ENCODE results near the gene SLC35A2. TPM values are rescaled to one million over a fixed set of nuclear protein-coding genes. Genes with fewer than 3 reads are reported as not detected.

Gene SLC35A2
- 10 to 100 TPM; 34.8 to 50.7 TPM for total RNA-seq
- 21.0 to 40.1 reads per million in 2 donors for total RNA-seq

DNA sequence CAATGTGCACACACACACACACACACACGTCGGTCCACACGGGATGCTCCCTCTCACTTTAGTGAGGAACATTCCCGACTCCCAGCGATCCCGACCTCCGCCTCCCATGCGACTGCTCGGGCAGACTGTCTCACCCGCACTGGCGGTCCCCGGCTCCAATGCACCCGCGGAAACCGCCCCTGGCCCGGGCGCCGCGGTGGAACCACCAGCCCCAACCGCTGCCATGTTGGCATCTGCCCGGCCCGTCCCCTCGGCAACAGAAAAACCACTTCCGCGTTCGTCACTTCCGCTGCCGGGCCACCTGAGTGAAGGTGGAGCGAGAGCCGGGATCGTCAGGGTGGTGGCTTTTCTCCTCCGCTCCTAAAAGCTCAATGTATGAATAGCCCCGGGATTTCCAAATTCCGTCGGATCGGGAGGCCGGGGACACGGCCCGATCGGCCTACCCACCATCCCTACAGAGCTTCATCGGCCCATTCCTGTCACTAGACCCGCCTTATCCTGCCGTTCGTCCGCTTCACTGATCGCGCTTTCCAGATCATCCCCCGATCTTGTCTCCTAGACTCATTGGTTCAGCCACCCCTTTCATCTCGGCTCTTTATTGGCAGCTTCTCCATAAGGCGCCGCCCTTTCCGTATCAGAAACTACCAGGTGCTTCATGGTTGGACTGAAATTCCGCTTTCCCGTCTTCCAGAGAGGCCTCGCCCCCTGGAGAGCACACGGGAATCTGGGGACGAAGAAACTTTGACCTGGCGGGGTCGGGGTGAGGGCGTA, at the start of gene SLC35A2:
TSS of gene SLC35A2 (minus strand) at position 235 of the 771 bp plus-strand sequence. CDS start at position 225, 10 bp downstream.
- Mint-ChIP-seq H3K27me3 (no peaks in the 10 kb centered on the region), H3K4me3 (peak within 1 kb of the TSS; percentile 91), H3K4me1 (peaks cover 36% of the 10 kb centered on the region), H3K36me3 (ENCODE audit: low read depth) (peaks cover 2% of the 10 kb centered on the region), H3K27ac (peak within 1 kb of the TSS; percentile 97)
- H3K9me3 ChIP-seq (ENCODE audit: control insufficient read depth, low read length, poor library complexity, severe bottlenecking), result no peaks in the 10 kb centered on the region
- peak; percentile 73 to 80 (median 77) for DNase-seq
- peak; percentile 74 for ATAC-seq

DNA sequence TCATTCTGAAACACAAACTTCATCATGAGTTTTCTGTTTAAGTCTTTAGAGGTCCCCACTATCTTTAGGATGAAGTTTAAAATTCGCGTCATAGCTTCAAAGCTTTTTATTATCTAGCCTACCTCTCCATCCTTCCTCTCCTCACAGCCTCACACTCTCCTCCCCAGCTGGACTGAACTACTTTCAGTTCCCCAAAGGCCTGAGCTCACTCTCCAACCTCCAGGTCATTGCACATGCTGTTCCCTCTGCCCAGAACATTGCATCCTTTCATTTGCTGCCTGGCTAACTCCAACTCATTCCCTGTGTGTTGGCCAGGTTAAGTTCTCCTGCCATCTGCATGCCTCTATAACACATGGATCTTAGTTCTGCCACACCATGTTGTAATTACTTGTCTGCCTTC, 48.8 kb upstream of the SLC35A2 start:
- H3K27me3 Mint-ChIP-seq, result no peaks in the 10 kb centered on the region
- H3K36me3 Mint-ChIP-seq (ENCODE audit: low read depth), result no peaks in the 10 kb centered on the region
- DNase-seq (no peak), ATAC-seq (no peak)
- peaks cover 15% of the 10 kb centered on the region for H3K4me1 Mint-ChIP-seq
- no peak overlapping the region for H3K4me3 Mint-ChIP-seq
- H3K9me3 ChIP-seq (ENCODE audit: control insufficient read depth, low read length, poor library complexity, severe bottlenecking), result no peaks in the 10 kb centered on the region
- H3K27ac Mint-ChIP-seq, result no peak overlapping the region

DNA sequence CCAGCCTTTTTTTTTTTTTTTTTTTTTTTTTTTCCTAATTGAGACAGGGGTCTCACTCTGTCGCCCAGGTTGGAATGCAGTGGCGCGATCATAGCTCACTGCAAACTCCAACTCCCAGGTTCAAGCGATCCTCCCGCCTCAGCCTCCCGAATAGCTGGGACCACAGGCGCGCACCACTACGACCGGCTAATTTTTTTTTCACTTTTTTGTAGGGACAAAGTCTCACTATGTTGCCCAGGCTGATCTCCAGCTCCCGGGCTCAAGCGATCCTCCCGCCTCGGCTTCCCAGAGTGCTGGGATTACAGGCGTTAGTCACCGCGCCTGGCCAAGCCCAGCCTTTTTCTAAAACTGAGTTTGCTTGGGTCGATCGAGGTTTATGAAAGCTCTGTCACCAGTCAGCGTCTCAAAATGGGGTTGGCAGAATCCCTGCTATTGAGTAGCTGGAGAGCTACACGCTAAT, 47.2 kb upstream of the SLC35A2 start:
- no peaks in the 10 kb centered on the region for H3K36me3 Mint-ChIP-seq (ENCODE audit: low read depth)
- peak overlapping the region; percentile 91 for H3K4me3 Mint-ChIP-seq
- H3K4me1 Mint-ChIP-seq, result peaks cover 21% of the 10 kb centered on the region
- H3K9me3 ChIP-seq (ENCODE audit: control insufficient read depth, low read length, poor library complexity, severe bottlenecking), result no peaks in the 10 kb centered on the region
- H3K27ac Mint-ChIP-seq, result peak overlapping the region; percentile 96
- ATAC-seq (no peak), DNase-seq (no peak)
- H3K27me3 Mint-ChIP-seq, result no peaks in the 10 kb centered on the region

DNA sequence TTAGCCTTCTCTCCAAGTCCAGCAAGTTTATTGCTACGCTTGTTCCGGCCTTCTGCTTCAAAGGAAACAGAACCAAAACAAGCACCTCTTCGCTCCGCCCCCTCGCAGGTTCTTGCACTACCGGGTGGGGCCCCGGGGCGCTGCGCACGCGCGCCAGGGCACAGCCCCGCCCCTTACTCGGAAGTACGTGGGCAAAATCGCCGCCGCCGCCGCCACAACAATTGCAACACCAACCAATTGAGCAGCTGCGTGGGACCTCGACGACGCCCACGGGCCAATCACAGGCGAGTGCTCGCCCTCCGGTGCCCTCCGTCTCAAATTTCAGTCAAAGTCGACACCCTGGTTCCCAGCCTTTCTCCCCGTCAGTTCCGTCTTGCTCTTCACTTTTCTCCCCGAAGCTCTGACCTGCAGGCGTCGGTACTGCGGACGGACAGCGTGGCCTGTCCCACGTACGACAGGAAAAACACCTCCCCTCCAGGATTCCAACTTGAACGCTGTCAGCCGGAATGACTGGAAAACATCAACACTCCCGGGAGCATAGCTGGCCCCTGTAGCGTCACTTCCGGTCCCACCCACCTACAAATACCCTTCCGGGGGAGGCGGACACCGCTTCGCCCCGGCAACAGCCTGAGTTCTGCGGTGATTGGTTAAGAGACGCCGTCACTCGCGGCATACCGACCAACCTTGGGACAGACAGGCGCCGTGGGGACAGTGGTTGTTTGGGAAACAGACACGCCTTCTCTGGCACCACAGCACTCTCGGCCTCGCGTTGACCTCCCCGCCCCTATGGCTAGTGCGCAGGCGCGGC, 46.6 kb upstream of the SLC35A2 start:
- H3K4me3 Mint-ChIP-seq, result peak overlapping the region; percentile 91
- H3K4me1 Mint-ChIP-seq, result peaks cover 23% of the 10 kb centered on the region
- H3K36me3 Mint-ChIP-seq (ENCODE audit: low read depth), result no peaks in the 10 kb centered on the region
- peak; percentile 84 to 92 (median 86) for DNase-seq
- ATAC-seq, result peak; percentile 82
- H3K27ac Mint-ChIP-seq, result peak overlapping the region; percentile 96
- no peaks in the 10 kb centered on the region for H3K9me3 ChIP-seq (ENCODE audit: control insufficient read depth, low read length, poor library complexity, severe bottlenecking)
- H3K27me3 Mint-ChIP-seq, result no peaks in the 10 kb centered on the region

DNA sequence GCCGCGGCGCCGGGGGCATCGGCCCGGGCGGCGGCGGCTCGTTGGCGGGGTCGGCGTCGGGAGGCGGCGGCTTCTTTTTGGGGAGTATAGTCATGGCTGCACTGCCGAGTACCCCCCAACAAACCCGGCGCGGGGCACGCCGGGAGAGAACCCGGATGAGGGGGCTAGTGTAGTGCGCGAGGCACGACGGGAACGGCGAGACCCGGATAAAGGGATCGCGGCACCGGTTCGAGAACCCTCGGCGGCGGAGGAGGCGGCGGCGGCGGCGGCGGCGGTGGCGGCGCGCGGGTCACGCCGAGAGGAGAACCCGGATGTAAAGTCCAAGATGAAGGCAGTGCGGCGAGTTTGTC, 46.0 kb upstream of the SLC35A2 start, which contains the start of gene OTUD5:
TSS of gene OTUD5 (minus strand) at position 131 of the 350 bp plus-strand sequence. CDS start at position 94, 37 bp downstream.
- no peaks in the 10 kb centered on the region for H3K36me3 Mint-ChIP-seq (ENCODE audit: low read depth)
- DNase-seq, result peak; percentile 49 to 66 (median 62)
- peaks cover 24% of the 10 kb centered on the region for H3K4me1 Mint-ChIP-seq
- ATAC-seq, result peak; percentile 46
- H3K4me3 Mint-ChIP-seq, result peak within 1 kb of the TSS; percentile 91
- H3K27me3 Mint-ChIP-seq, result no peaks in the 10 kb centered on the region
- peak within 1 kb of the TSS; percentile 96 for H3K27ac Mint-ChIP-seq
- no peaks in the 10 kb centered on the region for H3K9me3 ChIP-seq (ENCODE audit: control insufficient read depth, low read length, poor library complexity, severe bottlenecking)

DNA sequence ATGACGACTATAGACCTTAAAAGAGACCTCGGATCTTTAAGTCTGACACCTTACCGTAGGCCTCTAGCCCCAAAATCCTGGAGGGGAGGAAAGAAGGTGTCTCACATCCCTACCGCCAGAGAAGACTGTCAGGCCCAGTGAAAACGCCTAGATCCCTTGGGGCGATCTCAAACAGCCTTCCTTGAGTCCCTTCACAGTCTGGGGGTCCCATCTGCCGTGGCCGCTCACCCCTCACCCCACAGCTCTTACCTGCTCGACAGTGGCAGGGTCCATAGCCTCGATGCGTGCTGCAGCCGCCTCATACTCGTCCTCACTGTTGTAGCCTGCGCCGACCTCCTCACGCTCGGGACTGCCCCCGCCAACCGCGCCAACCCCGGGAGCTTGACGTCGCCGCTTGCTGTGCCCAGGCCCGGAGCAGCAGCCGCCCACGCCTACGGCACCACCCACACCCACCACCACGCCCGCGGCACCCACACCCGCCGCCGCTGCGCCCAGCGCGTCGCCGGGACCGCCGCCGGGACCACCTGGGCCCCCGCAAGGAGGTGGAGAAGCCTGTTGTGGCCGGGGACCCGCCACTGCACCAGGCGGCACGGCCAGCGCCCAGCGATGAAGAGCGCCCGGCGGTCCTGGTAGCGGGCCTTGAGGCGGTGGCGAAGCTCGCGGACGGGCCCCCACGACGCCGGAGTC, 45.4 kb upstream of the SLC35A2 start:
- ATAC-seq, result peak; percentile 39
- peak overlapping the region; percentile 96 for H3K27ac Mint-ChIP-seq
- no peaks in the 10 kb centered on the region for H3K36me3 Mint-ChIP-seq (ENCODE audit: low read depth)
- DNase-seq, result peak; percentile 49 to 56 (median 49)
- H3K4me1 Mint-ChIP-seq, result peaks cover 29% of the 10 kb centered on the region
- peak overlapping the region; percentile 91 for H3K4me3 Mint-ChIP-seq
- no peaks in the 10 kb centered on the region for H3K27me3 Mint-ChIP-seq
- no peaks in the 10 kb centered on the region for H3K9me3 ChIP-seq (ENCODE audit: control insufficient read depth, low read length, poor library complexity, severe bottlenecking)

DNA sequence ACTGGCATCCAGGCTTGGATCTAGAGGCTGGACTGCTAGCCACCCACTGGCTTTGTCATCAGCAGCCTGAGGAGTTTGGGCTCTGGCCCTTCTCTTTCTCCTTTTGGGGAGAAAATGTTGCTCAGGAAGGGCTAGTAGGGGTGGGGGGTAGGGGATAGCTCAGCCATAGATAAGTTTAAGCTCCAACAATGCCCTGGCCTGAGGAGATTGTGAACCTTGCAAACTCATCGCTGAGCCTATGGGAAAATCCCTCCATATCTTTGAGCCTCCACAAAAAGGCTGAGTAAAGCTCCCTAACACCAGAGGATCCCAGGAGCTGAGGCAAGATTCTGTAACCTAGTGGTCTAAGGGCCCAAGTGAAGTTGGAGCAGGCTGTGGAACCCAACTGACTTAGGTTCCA, 37.1 kb upstream of the SLC35A2 start:
- Mint-ChIP-seq H3K4me1 (peaks cover 19% of the 10 kb centered on the region), H3K27me3 (no peaks in the 10 kb centered on the region), H3K36me3 (ENCODE audit: low read depth) (peaks cover 2% of the 10 kb centered on the region), H3K4me3 (no peak overlapping the region), H3K27ac (peak overlapping the region; percentile 79)
- no peak for DNase-seq
- no peaks in the 10 kb centered on the region for H3K9me3 ChIP-seq (ENCODE audit: control insufficient read depth, low read length, poor library complexity, severe bottlenecking)
- ATAC-seq, result no peak

DNA sequence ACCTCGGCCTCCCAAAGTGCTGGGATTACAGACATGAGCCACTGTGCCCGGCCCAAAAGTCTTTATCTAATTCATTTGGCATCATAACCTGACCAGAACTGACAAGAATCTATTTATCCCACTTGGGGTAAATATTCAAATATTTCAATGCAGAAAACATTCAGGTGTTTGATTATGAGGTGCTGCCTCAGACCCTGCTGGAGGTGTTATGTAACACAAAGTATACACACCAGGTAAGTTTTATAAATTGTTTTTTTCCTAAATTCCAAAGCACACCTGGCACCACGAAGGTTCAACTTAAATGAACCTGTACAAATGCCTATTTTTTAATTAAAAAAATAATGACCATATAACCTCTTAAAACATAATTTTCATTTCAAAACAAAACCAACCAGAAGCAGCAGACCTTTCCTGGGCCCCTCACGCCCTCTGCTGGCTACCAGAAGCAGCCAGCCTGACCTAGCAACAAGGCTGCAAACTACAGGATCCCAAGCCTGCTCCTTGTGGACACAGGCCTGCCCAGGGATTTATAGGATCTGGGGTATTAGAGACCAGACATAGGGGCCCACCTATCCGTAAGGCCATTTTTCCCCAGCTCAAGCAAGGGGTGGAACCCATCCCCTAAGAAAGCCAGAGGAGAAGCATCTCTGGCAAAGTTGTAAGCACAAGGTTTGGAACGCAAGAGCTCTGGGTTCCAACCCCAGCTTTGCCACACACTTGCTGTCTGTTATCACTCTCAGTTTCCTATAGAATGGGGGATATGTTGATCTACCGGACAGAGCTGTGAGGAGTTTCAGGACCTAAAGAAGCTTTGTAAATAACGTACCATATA, 34.3 kb upstream of the SLC35A2 start:
- ATAC-seq (peak; percentile 67), DNase-seq (peak; percentile 30 to 33 (median 32))
- no peaks in the 10 kb centered on the region for H3K9me3 ChIP-seq (ENCODE audit: control insufficient read depth, low read length, poor library complexity, severe bottlenecking)
- Mint-ChIP-seq H3K27me3 (no peaks in the 10 kb centered on the region), H3K4me3 (no peak overlapping the region), H3K4me1 (peaks cover 28% of the 10 kb centered on the region), H3K36me3 (ENCODE audit: low read depth) (peaks cover 2% of the 10 kb centered on the region), H3K27ac (peak overlapping the region; percentile 87)

DNA sequence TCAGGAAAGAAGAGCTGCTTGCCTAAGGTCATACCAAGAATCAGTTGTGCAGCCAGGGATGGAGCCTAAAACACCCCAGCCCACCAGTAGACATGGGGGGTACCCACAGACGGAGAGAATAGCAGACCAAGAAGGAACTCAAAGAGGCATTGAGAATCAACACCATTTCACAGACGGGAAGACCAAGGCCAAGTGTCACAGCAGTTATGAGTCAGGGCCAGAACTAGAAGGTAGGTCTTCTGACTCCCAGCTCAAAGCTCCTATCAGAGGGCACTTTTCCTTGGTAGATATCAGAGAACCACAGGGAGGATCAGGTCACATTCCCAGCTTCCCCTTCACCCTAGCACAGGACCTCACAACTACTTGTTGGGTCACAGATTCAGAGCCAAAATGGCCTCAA, 31.4 kb upstream of the SLC35A2 start:
- H3K4me1 Mint-ChIP-seq, result peaks cover 47% of the 10 kb centered on the region

DNA sequence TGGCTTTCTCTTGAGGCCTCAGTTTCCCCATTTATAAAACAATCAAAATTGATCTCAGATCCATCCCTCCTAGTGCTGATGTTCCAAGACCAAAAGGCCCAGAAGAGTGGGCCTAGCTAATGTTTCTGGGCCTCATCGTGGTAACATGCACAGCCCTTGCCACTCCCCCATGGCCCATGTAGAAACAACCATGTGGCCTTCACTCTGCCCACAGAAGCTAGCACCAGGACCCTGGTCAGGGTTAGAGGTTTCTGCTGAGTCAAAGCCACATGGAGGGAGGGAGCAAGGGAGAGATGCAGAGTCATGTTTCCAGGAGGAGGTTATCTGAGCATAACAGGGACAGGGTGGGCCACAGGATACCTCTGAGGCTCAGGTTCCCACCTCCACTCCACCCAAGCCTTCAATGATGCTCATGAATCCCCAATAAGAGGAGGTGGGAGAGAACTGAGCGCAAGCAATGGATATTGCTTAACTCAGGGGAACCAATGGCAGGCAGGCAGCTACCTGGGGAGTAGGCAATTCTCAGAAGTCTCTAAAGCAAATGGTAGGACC, 29.0 kb upstream of the SLC35A2 start:
- Mint-ChIP-seq H3K27me3 (no peaks in the 10 kb centered on the region), H3K36me3 (ENCODE audit: low read depth) (no peaks in the 10 kb centered on the region), H3K4me3 (peak overlapping the region; percentile 76)

More for the DNA sequence above, 31.4 kb upstream of the SLC35A2 start:
- peak overlapping the region; percentile 80 for H3K4me3 Mint-ChIP-seq
- no peaks in the 10 kb centered on the region for H3K27me3 Mint-ChIP-seq
- no peaks in the 10 kb centered on the region for H3K9me3 ChIP-seq (ENCODE audit: control insufficient read depth, low read length, poor library complexity, severe bottlenecking)
- no peaks in the 10 kb centered on the region for H3K36me3 Mint-ChIP-seq (ENCODE audit: low read depth)
- H3K27ac Mint-ChIP-seq, result peak overlapping the region; percentile 89
- ATAC-seq, result no peak
- DNase-seq, result no peak

DNA sequence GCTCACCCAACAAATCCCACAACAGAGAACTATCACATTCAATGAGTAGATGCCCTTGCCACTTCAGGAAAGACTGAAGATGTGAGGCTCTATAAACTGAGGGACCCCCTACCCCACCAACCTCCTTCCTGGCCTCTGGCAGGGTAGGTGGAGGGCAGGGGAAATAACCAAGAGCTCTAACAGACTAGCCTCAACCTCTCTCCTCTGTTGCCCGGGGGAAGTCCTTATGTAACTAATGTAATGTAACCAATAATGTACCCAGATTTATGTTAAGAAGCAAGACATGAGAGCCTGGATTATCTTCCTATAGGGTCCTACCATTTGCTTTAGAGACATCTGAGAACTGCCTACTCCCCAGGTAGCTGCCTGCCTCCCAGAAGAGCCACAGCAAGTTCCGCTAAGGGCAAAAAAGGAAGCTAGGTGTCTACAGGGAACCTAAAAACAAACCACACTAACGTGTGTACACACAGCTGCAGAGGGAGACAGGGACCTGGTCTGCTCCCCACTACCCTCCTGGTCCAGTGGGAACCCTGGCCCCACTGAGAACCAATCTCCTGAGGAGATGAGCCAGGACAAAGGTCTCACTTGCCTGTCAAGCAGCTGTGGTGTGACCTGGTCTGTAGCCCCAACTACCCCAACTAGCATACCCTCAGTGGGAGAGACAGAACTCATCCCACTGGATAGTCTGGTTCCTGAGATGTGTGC, 28.2 kb upstream of the SLC35A2 start:
- peak overlapping the region; percentile 92 for H3K4me3 Mint-ChIP-seq
- H3K9me3 ChIP-seq (ENCODE audit: control insufficient read depth, low read length, poor library complexity, severe bottlenecking), result no peaks in the 10 kb centered on the region
- H3K27ac Mint-ChIP-seq, result peak overlapping the region; percentile 100
- DNase-seq (no peak), ATAC-seq (peak; percentile 26)
- H3K27me3 Mint-ChIP-seq, result no peaks in the 10 kb centered on the region
- H3K36me3 Mint-ChIP-seq (ENCODE audit: low read depth), result no peaks in the 10 kb centered on the region
- H3K4me1 Mint-ChIP-seq, result peaks cover 57% of the 10 kb centered on the region

More for the DNA sequence above, 29.0 kb upstream of the SLC35A2 start:
- Mint-ChIP-seq H3K4me1 (peaks cover 50% of the 10 kb centered on the region), H3K27ac (peak overlapping the region; percentile 100)
- ATAC-seq, result no peak
- no peaks in the 10 kb centered on the region for H3K9me3 ChIP-seq (ENCODE audit: control insufficient read depth, low read length, poor library complexity, severe bottlenecking)
- no peak for DNase-seq
